Ovary (tissue), 3 donors: ENCODE measurements around the gene CREB3L4.

ENCODE experiments used
- EP300 ChIP-seq: sonication (generic); formaldehyde crosslinking; IDR thresholded peaks from one replicate; pipeline ENCODE4 v1.6.1; 2017; ENCODE audit warnings: antibody characterized with exemption
- TF ChIP-seq, protein P1 (sequence below), 3 donors: fragments of 450-650 bp in 2 of 3; fragments of 200-600 bp in 1 of 3; IDR thresholded peaks; one replicate each; pipeline versions ENCODE4 v1.5.1 to v1.8.0; 2016 to 2022; ENCODE audit warnings: antibody characterized with exemption in 3 of 3, mild to moderate bottlenecking in 1 of 3
- donor health status: DM: no; HTN: no; CAD: no.

- TF ChIP-seq, protein P1, sequence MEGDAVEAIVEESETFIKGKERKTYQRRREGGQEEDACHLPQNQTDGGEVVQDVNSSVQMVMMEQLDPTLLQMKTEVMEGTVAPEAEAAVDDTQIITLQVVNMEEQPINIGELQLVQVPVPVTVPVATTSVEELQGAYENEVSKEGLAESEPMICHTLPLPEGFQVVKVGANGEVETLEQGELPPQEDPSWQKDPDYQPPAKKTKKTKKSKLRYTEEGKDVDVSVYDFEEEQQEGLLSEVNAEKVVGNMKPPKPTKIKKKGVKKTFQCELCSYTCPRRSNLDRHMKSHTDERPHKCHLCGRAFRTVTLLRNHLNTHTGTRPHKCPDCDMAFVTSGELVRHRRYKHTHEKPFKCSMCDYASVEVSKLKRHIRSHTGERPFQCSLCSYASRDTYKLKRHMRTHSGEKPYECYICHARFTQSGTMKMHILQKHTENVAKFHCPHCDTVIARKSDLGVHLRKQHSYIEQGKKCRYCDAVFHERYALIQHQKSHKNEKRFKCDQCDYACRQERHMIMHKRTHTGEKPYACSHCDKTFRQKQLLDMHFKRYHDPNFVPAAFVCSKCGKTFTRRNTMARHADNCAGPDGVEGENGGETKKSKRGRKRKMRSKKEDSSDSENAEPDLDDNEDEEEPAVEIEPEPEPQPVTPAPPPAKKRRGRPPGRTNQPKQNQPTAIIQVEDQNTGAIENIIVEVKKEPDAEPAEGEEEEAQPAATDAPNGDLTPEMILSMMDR (IDR thresholded peaks at IDR 0.05), result no peak
- TF ChIP-seq EP300, result no peak
Measured at GRCh38 chr1:153953859-153954365, 13.8 kb upstream of the CREB3L4 start.
